GM23338 (cell line): ENCODE data around the gene STRBP. TPM values are rescaled to one million over a fixed set of nuclear protein-coding genes. Genes with fewer than 3 reads are reported as not detected.
A peak's percentile ranks its signal among the peaks of the same experiment; 100 is the strongest.

ENCODE experiments used
- ATAC-seq: fragments of 200-7000 bp; cut with Tn5 transposase; 3 replicates; pipeline ENCODE4 v1.9.1; 2020
- DNase-seq: peaks from one replicate; pipeline ENCODE4 v3.0.0-alpha.2; 2015; ENCODE audit warnings: low spot score
- H2AFZ ChIP-seq: fragments of 200-600 bp; sonication (generic); 2 replicates; pipeline ENCODE4 v1.8.0; 2016; ENCODE audit warnings: antibody characterized with exemption, mild to moderate bottlenecking, moderate library complexity
- H3F3A ChIP-seq: fragments of 200-600 bp; sonication (generic); replicated peaks from 2 replicates; pipeline ENCODE4 v1.8.0; 2017; ENCODE audit warnings: antibody characterized with exemption, mixed run types, low read depth
- H3K27ac ChIP-seq: fragments of 200-600 bp; sonication (generic); 2 replicates; pipeline ENCODE4 v1.6.1; 2016; ENCODE audit warnings: low read depth
- H3K27me3 ChIP-seq: fragments of 200-600 bp; sonication (generic); 2 replicates; pipeline ENCODE4 v1.8.0; 2016; ENCODE audit warnings: mild to moderate bottlenecking, mixed run types, moderate library complexity; ENCODE audit not compliant: insufficient read depth
- H3K36me3 ChIP-seq: fragments of 200-600 bp; sonication (generic); 2 replicates; pipeline ENCODE4 v1.8.0; 2016; ENCODE audit warnings: mild to moderate bottlenecking; ENCODE audit not compliant: insufficient read depth
- H3K4me1 ChIP-seq: fragments of 200-600 bp; sonication (generic); 2 replicates; pipeline ENCODE4 v1.8.0; 2016; ENCODE audit warnings: mild to moderate bottlenecking, moderate library complexity; ENCODE audit not compliant: insufficient read depth
- H3K4me2 ChIP-seq: fragments of 200-600 bp; sonication (generic); 2 replicates; pipeline ENCODE4 v1.7.1; 2017; ENCODE audit warnings: mixed run types
- H3K4me3 ChIP-seq: fragments of 200-600 bp; sonication (generic); 2 replicates; pipeline ENCODE4 v1.6.1; 2016; ENCODE audit warnings: mixed run types
- H3K79me2 ChIP-seq: fragments of 200-600 bp; sonication (generic); replicated peaks from 2 replicates; pipeline ENCODE4 v1.8.0; 2017; ENCODE audit warnings: mild to moderate bottlenecking; ENCODE audit not compliant: insufficient read depth
- H3K9me2 ChIP-seq: fragments of 200-600 bp; sonication (generic); 2 replicates; pipeline ENCODE4 v1.8.0; 2017; ENCODE audit not compliant: insufficient read depth
- H4K20me1 ChIP-seq: fragments of 200-600 bp; sonication (generic); replicated peaks from 2 replicates; pipeline ENCODE4 v1.8.0; 2017; ENCODE audit warnings: mild to moderate bottlenecking; ENCODE audit not compliant: insufficient read depth
- H3K27ac Mint-ChIP-seq: 2 replicates; pipeline ENCODE4 v1.8.0; 2020; ENCODE audit warnings: inconsistent platforms, mild to moderate bottlenecking, moderate library complexity, mixed read lengths
- H3K27me3 Mint-ChIP-seq: 3 replicates; pipeline ENCODE4 v1.8.0; 2022; ENCODE audit warnings: low read depth, mild to moderate bottlenecking, moderate library complexity, mixed read lengths, inconsistent platforms; ENCODE audit not compliant: insufficient read depth, poor library complexity
- H3K36me3 Mint-ChIP-seq: 3 replicates; pipeline ENCODE4 v1.8.0; 2021; ENCODE audit warnings: low read depth, mild to moderate bottlenecking, inconsistent platforms, moderate library complexity, mixed read lengths
- H3K4me1 Mint-ChIP-seq: 3 replicates; pipeline ENCODE4 v1.8.0; 2020; ENCODE audit warnings: mild to moderate bottlenecking, inconsistent platforms, mixed read lengths
- H3K4me3 Mint-ChIP-seq: 3 replicates; pipeline ENCODE4 v1.8.0; 2021; ENCODE audit warnings: moderate library complexity, mild to moderate bottlenecking, inconsistent platforms, mixed read lengths
- H3K9me3 Mint-ChIP-seq: 3 replicates; pipeline ENCODE4 v1.8.0; 2020; ENCODE audit warnings: moderate library complexity, mild to moderate bottlenecking, inconsistent platforms, mixed read lengths
- CREB1 ChIP-seq: fragments of 250-450 bp; sonication (Bioruptor Pico); IDR thresholded peaks from 2 replicates; pipeline ENCODE4 v1.5.0; 2020; ENCODE audit warnings: low read depth, mild to moderate bottlenecking, moderate library complexity
- EZH2 ChIP-seq: fragments of 200-600 bp; sonication (generic); IDR thresholded peaks from one replicate; pipeline ENCODE4 v1.8.0; 2017; ENCODE audit warnings: antibody characterized with exemption, mild to moderate bottlenecking, low read depth; ENCODE audit not compliant: unreplicated experiment
- EZH2phosphoT487 ChIP-seq: fragments of 200-600 bp; sonication (generic); IDR thresholded peaks from one replicate; pipeline ENCODE4 v1.8.1; 2018; ENCODE audit warnings: antibody characterized with exemption; ENCODE audit not compliant: unreplicated experiment
- JUNB ChIP-seq: IDR thresholded peaks from one replicate; pipeline ENCODE4 v1.6.1; 2016; ENCODE audit warnings: antibody characterized with exemption; ENCODE audit not compliant: unreplicated experiment
- POLR2AphosphoS5 ChIP-seq: IDR thresholded peaks from 2 replicates; pipeline ENCODE4 v1.6.1; 2016; ENCODE audit warnings: antibody characterized with exemption, low read depth
- STAT1 ChIP-seq: IDR thresholded peaks from one replicate; pipeline ENCODE4 v1.6.1; 2016; ENCODE audit warnings: antibody characterized with exemption; ENCODE audit not compliant: unreplicated experiment
- ZNF114 ChIP-seq: fragments of 250-450 bp; sonication (Bioruptor Pico); IDR thresholded peaks from 2 replicates; pipeline ENCODE4 v1.5.0; 2020; ENCODE audit warnings: mild to moderate bottlenecking, moderate library complexity
- ZNF331 ChIP-seq: fragments of 250-450 bp; sonication (Bioruptor Pico); IDR thresholded peaks from 2 replicates; pipeline ENCODE4 v1.5.0; 2020; ENCODE audit warnings: low read depth, mild to moderate bottlenecking, moderate library complexity
- polyA plus RNA-seq: library from polyadenylated mRNA; unstranded; fragments of >200 nt; fragmentation: Nextera tagmentation; extraction: Ambion mirVana; gene quantifications from 2 replicates; pipeline ENCODE4 v1.2.1, GENCODE V29; 2016
- total RNA-seq: library from RNA; depleted of rRNA; stranded (reverse); fragments of >200 nt; shearing (Covaris generic); gene quantifications from 2 replicates; pipeline ENCODE4 v1.2.3, GENCODE V29; 2014
- TF ChIP-seq, protein P1 (sequence below), 2 experiments: fragments of 200-600 bp in 1 of 2; sonication (generic) in 1 of 2; conservative IDR thresholded peaks; 2 replicates each; pipeline versions ENCODE4 v1.5.1 to v1.6.1; 2016 to 2017; ENCODE audit warnings: antibody characterized with exemption in 2 of 2, low read depth in 2 of 2, mild to moderate bottlenecking in 2 of 2, moderate library complexity in 1 of 2
- TF ChIP-seq, protein P2 (sequence below): fragments of 250-450 bp; sonication (Bioruptor Pico); IDR thresholded peaks from 2 replicates; pipeline ENCODE4 v1.5.0; 2020; ENCODE audit warnings: mild to moderate bottlenecking, moderate library complexity
- TF ChIP-seq, protein P3 (sequence below): IDR thresholded peaks from one replicate; pipeline ENCODE4 v1.6.1; 2018; ENCODE audit warnings: antibody characterized with exemption; ENCODE audit not compliant: unreplicated experiment

Gene STRBP
- total and polyA plus RNA-seq, 2 experiments from 2014 or later = 80.5 to 116 TPM

DNA sequence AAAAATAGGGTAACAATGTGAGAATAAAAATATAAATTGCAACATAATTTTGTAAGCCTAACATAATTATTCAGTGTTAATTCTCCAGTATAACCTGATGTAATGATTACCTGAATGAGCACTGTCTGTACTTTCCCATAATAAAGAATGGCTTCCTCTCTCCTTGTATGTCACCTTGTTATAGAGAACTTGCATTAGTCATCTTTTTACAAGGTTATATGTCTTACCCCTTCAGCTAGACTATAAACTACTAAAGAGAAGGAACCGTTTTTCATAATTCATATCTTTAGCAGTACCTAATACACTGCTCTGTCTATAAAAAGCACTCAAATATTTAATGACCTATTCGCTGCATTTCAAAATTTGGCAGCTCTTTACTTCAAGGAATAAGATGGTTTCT is 19.8 kb downstream of the STRBP start:
- H3K79me2 ChIP-seq = peaks cover 100% of the 10 kb centered on the region
- ATAC-seq = no peak

DNA sequence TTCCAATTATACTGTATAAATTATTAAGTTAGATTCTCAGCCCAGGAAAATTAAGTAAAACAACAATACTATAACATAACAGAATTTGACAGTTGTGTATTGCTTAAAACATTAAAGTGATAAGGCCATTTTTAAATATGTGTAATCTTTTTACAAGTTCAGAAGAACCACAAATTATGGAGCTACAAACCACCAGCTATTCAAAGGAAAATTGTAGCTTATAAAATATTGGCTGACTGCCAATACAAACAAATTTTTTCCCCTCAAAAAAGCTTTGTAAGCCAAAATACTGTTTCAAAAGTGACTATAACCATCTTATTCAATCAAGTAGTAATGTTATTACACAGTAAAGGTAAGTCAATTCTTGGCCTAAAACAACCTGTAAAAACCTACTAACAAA is 21.9 kb downstream of the STRBP start:
- no peaks in the 10 kb centered on the region for H3K9me2 ChIP-seq
- Mint-ChIP-seq H3K9me3 (no peaks in the 10 kb centered on the region), H3K27ac (no peak overlapping the region), H3K36me3 (no peaks in the 10 kb centered on the region), H3K4me1 (peaks cover 28% of the 10 kb centered on the region), H3K4me3 (no peak overlapping the region), H3K27me3 (peaks cover 3% of the 10 kb centered on the region)
- peaks cover 32% of the 10 kb centered on the region for H3K4me1 ChIP-seq
- peaks cover 100% of the 10 kb centered on the region for H3K79me2 ChIP-seq
- 0 out of 2 replicates have a peak overlapping the region, but pooled peaks have one; percentile 25 for H3K4me2 ChIP-seq
- TF ChIP-seq, protein P1, sequence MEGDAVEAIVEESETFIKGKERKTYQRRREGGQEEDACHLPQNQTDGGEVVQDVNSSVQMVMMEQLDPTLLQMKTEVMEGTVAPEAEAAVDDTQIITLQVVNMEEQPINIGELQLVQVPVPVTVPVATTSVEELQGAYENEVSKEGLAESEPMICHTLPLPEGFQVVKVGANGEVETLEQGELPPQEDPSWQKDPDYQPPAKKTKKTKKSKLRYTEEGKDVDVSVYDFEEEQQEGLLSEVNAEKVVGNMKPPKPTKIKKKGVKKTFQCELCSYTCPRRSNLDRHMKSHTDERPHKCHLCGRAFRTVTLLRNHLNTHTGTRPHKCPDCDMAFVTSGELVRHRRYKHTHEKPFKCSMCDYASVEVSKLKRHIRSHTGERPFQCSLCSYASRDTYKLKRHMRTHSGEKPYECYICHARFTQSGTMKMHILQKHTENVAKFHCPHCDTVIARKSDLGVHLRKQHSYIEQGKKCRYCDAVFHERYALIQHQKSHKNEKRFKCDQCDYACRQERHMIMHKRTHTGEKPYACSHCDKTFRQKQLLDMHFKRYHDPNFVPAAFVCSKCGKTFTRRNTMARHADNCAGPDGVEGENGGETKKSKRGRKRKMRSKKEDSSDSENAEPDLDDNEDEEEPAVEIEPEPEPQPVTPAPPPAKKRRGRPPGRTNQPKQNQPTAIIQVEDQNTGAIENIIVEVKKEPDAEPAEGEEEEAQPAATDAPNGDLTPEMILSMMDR (conservative IDR thresholded peaks at IDR 0.05; ENCODE audit: low read depth in 2 of 2) = no peak
- TF ChIP-seq EZH2 = no peak
- TF ChIP-seq, protein P2, sequence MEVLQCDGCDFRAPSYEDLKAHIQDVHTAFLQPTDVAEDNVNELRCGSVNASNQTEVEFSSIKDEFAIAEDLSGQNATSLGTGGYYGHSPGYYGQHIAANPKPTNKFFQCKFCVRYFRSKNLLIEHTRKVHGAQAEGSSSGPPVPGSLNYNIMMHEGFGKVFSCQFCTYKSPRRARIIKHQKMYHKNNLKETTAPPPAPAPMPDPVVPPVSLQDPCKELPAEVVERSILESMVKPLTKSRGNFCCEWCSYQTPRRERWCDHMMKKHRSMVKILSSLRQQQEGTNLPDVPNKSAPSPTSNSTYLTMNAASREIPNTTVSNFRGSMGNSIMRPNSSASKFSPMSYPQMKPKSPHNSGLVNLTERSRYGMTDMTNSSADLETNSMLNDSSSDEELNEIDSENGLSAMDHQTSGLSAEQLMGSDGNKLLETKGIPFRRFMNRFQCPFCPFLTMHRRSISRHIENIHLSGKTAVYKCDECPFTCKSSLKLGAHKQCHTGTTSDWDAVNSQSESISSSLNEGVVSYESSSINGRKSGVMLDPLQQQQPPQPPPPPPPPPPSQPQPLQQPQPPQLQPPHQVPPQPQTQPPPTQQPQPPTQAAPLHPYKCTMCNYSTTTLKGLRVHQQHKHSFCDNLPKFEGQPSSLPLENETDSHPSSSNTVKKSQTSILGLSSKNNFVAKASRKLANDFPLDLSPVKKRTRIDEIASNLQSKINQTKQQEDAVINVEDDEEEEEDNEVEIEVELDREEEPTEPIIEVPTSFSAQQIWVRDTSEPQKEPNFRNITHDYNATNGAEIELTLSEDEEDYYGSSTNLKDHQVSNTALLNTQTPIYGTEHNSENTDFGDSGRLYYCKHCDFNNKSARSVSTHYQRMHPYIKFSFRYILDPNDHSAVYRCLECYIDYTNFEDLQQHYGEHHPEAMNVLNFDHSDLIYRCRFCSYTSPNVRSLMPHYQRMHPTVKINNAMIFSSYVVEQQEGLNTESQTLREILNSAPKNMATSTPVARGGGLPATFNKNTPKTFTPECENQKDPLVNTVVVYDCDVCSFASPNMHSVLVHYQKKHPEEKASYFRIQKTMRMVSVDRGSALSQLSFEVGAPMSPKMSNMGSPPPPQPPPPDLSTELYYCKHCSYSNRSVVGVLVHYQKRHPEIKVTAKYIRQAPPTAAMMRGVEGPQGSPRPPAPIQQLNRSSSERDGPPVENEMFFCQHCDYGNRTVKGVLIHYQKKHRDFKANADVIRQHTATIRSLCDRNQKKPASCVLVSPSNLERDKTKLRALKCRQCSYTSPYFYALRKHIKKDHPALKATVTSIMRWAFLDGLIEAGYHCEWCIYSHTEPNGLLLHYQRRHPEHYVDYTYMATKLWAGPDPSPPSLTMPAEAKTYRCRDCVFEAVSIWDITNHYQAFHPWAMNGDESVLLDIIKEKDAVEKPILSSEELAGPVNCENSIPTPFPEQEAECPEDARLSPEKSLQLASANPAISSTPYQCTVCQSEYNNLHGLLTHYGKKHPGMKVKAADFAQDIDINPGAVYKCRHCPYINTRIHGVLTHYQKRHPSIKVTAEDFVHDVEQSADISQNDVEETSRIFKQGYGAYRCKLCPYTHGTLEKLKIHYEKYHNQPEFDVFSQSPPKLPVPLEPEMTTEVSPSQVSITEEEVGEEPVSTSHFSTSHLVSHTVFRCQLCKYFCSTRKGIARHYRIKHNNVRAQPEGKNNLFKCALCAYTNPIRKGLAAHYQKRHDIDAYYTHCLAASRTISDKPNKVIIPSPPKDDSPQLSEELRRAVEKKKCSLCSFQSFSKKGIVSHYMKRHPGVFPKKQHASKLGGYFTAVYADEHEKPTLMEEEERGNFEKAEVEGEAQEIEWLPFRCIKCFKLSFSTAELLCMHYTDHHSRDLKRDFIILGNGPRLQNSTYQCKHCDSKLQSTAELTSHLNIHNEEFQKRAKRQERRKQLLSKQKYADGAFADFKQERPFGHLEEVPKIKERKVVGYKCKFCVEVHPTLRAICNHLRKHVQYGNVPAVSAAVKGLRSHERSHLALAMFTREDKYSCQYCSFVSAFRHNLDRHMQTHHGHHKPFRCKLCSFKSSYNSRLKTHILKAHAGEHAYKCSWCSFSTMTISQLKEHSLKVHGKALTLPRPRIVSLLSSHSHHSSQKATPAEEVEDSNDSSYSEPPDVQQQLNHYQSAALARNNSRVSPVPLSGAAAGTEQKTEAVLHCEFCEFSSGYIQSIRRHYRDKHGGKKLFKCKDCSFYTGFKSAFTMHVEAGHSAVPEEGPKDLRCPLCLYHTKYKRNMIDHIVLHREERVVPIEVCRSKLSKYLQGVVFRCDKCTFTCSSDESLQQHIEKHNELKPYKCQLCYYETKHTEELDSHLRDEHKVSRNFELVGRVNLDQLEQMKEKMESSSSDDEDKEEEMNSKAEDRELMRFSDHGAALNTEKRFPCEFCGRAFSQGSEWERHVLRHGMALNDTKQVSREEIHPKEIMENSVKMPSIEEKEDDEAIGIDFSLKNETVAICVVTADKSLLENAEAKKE (CRISPR knock-in tag) = no peak
- no peak for TF ChIP-seq CREB1
- no peak for TF ChIP-seq STAT1
- TF ChIP-seq, protein P3, sequence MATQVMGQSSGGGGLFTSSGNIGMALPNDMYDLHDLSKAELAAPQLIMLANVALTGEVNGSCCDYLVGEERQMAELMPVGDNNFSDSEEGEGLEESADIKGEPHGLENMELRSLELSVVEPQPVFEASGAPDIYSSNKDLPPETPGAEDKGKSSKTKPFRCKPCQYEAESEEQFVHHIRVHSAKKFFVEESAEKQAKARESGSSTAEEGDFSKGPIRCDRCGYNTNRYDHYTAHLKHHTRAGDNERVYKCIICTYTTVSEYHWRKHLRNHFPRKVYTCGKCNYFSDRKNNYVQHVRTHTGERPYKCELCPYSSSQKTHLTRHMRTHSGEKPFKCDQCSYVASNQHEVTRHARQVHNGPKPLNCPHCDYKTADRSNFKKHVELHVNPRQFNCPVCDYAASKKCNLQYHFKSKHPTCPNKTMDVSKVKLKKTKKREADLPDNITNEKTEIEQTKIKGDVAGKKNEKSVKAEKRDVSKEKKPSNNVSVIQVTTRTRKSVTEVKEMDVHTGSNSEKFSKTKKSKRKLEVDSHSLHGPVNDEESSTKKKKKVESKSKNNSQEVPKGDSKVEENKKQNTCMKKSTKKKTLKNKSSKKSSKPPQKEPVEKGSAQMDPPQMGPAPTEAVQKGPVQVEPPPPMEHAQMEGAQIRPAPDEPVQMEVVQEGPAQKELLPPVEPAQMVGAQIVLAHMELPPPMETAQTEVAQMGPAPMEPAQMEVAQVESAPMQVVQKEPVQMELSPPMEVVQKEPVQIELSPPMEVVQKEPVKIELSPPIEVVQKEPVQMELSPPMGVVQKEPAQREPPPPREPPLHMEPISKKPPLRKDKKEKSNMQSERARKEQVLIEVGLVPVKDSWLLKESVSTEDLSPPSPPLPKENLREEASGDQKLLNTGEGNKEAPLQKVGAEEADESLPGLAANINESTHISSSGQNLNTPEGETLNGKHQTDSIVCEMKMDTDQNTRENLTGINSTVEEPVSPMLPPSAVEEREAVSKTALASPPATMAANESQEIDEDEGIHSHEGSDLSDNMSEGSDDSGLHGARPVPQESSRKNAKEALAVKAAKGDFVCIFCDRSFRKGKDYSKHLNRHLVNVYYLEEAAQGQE = no peak
- no peak for TF ChIP-seq JUNB
- TF ChIP-seq EZH2phosphoT487 = no peak
- TF ChIP-seq ZNF331 = no peak
- no peaks in the 10 kb centered on the region for H3K36me3 ChIP-seq
- peak overlapping the region; percentile 24; the same call in 1 of the 2 replicates for H3K27ac ChIP-seq
- H3F3A ChIP-seq = no peaks in the 10 kb centered on the region
- DNase-seq = no peak
- no peak overlapping the region for H2AFZ ChIP-seq
- H4K20me1 ChIP-seq = peaks cover 36% of the 10 kb centered on the region
- H3K27me3 ChIP-seq = no peaks in the 10 kb centered on the region
- H3K4me3 ChIP-seq = no peak overlapping the region
- no peak for ATAC-seq

More for the DNA sequence above, 19.8 kb downstream of the STRBP start:
- Histone ChIP-seq H3F3A (no peaks in the 10 kb centered on the region), H3K4me1 (peaks cover 41% of the 10 kb centered on the region), H4K20me1 (peaks cover 52% of the 10 kb centered on the region), H3K27ac (no peak overlapping the region), H2AFZ (no peak overlapping the region), H3K4me3 (no peak overlapping the region), H3K36me3 (no peaks in the 10 kb centered on the region), H3K27me3 (no peaks in the 10 kb centered on the region), H3K9me2 (no peaks in the 10 kb centered on the region), H3K4me2 (no peak overlapping the region)
- no peak for DNase-seq
- TF ChIP-seq CREB1 = no peak
- TF ChIP-seq EZH2phosphoT487 = no peak
- no peak for TF ChIP-seq STAT1
- TF ChIP-seq ZNF114 (CRISPR knock-in tag) = no peak
- TF ChIP-seq ZNF331 = no peak
- no peak for TF ChIP-seq POLR2AphosphoS5
- peaks cover 4% of the 10 kb centered on the region; the same call in 1 of the 3 replicates for H3K9me3 Mint-ChIP-seq
- no peak overlapping the region for H3K27ac Mint-ChIP-seq
- peaks cover 26% of the 10 kb centered on the region for H3K4me1 Mint-ChIP-seq
- no peaks in the 10 kb centered on the region for H3K36me3 Mint-ChIP-seq
- peaks cover 3% of the 10 kb centered on the region for H3K27me3 Mint-ChIP-seq
- H3K4me3 Mint-ChIP-seq = no peak overlapping the region
